GM10248 (cell line): ENCODE data around the gene ARHGAP11B.
"Not testable (repeated sequence)": the region's sequence is repeated elsewhere in the genome, so short reads cannot be mapped to it uniquely, and the experiment has no call there.

Source experiments
- CTCF ChIA-PET: fragments of 300-600 bp; sonication (Branson Sonifier 250); formaldehyde crosslinking; extraction: SDS; loops from one replicate; lab custom pipeline; 2021; ENCODE audit warnings: antibody characterized with exemption; lab: Yijun Ruan, JAX
- POLR2A ChIA-PET: fragments of 350-650 bp; sonication (Branson Sonifier 250); formaldehyde crosslinking; extraction: SDS; loops from one replicate; lab custom pipeline; 2020; ENCODE audit warnings: antibody characterized with exemption; lab: Yijun Ruan, JAX
- DNase-seq: peaks from one replicate; pipeline ENCODE4 v3.0.0; 2012; ENCODE audit errors: extremely low spot score
- TF ChIP-seq, protein P1 (sequence below): IDR thresholded peaks from 2 replicates; pipeline ENCODE4 v1.5.1; 2012; ENCODE audit warnings: mild to moderate bottlenecking, low read depth; ENCODE audit errors: extremely low read depth, missing control alignments, control extremely low read depth

Gene ARHGAP11B

DNA sequence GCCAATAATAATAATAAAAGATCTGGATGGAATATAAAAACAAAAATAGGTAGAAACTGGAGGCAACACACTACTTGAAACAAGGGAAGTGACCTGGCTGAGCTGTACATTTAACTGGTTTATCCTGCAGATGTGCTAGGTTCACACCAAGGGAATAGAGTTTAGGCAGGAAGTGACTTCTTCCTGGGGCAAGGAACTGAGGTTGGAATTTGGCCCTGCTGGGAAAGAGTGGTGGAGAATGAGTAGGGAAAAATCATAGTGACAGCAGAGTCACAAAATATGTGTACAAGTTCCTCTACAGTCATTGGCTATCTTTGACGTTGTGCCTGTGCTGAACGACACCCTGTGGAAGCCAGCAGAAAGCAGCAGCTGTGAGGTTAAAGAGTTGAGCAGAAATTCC lies 44.1 kb downstream of the ARHGAP11B start:
- ChIA-PET POLR2A (no interaction called here), CTCF (interaction anchor here (0.9 to 1.5 kb wide), 2 partner anchors 10 to 265 kb away, joined by 3 read pairs; no protein-coding TSS in a partner anchor)
- TF ChIP-seq, protein P1, sequence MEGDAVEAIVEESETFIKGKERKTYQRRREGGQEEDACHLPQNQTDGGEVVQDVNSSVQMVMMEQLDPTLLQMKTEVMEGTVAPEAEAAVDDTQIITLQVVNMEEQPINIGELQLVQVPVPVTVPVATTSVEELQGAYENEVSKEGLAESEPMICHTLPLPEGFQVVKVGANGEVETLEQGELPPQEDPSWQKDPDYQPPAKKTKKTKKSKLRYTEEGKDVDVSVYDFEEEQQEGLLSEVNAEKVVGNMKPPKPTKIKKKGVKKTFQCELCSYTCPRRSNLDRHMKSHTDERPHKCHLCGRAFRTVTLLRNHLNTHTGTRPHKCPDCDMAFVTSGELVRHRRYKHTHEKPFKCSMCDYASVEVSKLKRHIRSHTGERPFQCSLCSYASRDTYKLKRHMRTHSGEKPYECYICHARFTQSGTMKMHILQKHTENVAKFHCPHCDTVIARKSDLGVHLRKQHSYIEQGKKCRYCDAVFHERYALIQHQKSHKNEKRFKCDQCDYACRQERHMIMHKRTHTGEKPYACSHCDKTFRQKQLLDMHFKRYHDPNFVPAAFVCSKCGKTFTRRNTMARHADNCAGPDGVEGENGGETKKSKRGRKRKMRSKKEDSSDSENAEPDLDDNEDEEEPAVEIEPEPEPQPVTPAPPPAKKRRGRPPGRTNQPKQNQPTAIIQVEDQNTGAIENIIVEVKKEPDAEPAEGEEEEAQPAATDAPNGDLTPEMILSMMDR: no peak
- DNase-seq: no peak

DNA sequence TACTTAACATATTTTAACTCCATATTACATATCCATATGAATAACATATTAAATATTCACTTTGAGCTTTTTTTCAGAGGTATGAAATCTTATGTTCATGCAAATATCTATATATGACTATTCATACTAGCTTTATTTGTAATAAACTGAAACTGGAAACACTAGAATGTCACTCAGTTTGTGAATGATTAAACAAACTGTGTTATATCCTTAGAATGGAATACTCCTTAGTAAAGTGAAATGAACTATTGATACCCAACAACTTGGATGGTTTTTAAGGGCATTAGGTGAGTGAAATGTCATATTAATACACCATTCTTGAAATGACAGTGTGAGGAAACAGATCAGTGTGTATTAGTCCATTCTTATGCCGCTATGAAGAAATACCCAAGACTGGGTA lies 45.4 kb downstream of the ARHGAP11B start:
- POLR2A ChIA-PET: no interaction called here
- TF ChIP-seq, protein P1: no peak
- CTCF ChIA-PET: no interaction called here
- no peak for DNase-seq

GRCh38 chr15:30675126-30675525 lies 49.2 kb downstream of the ARHGAP11B start:
- ChIA-PET CTCF (no interaction called here), POLR2A (no interaction called here)
- TF ChIP-seq, protein P1: no peak
- DNase-seq: no peak

DNA sequence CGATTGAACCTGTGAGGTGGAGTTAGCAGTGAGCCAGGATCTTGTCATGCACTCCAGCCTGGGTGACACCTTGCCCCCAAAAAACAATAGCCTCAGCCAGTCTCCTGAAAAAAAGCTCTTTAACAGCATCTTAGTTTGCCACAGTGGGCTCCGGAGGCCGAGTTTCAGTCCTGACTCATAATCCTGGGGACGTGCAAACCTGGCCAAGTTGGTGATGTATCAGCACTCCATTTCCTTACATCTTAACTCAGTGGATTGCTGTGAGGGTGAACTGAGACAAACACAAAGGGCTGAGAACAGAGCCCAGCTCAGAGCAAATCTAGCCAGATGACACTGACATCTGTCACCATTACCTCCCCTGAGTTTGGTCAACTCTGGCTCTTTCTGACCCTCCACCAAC lies 50.0 kb downstream of the ARHGAP11B start:
- POLR2A ChIA-PET, CTCF ChIA-PET, DNase-seq: not testable (repeated sequence)

- POLR2A ChIA-PET, DNase-seq: not testable (repeated sequence)
- CTCF ChIA-PET: interaction anchor here (1.3 kb wide), 1 partner anchor 11 kb away, joined by 3 read pairs; no protein-coding TSS in a partner anchor
Measured at GRCh38 chr15:30680997-30681396, 55.1 kb downstream of the ARHGAP11B start.

DNA sequence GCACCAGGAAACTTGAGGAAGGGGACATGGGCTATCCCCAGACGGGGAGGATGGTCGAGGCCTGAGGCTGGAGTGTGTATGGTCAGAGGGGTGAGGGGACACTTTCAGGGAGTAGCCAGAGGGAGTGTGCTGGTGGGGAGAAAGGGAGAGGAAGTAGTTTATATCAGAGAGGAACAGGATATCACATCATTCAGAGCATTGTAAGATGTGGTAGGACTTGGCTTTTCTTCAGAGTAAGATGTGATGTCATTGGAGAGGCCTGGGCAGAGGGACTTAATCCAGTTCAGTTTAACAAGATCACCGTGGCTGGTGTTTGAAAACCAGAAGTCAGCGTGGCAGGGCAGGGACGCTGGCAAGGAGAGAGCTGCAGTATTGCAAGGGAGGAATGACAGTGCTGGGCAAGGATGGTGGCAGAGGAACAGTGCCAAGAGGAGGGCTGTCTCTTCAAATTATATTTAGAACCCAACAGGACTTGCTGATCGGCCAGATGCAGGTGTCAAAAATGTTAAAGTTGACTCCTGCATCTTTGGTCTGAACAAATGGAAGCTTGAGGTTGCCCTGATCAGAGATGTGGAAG lies 59.9 kb downstream of the ARHGAP11B start:
- POLR2A ChIA-PET, CTCF ChIA-PET, DNase-seq: not testable (repeated sequence)

DNA sequence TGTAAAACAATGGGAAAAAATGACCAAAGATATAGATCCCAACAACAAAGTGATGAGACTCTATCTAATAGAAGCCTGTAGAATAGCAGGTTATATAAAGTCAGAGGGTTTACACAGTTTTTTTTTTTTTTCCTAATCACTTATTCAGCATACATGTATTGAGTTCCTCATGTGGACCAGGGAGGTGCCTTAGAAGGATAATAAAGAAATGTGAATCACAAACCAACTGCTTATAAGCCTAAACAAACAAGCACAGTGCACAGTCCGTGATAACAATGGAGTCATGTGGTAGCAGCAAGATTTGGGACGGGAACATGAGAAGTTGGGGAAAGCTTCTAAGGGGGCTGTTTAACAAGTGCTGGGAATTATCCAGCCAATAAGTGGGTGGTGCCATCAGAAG lies 60.7 kb downstream of the ARHGAP11B start:
- CTCF ChIA-PET, POLR2A ChIA-PET, DNase-seq: not testable (repeated sequence)
